MM.1S (cell line): ENCODE data around the gene TMEM187.

Experiments
- DNase-seq: peaks from one replicate; pipeline ENCODE4 v3.0.0-alpha.2; 2015
- H2AFZ ChIP-seq: fragments of 300-600 bp; sonication (generic); 2 replicates; pipeline ENCODE4 v1.6.0; 2016; ENCODE audit warnings: antibody characterized with exemption, low read length
- H3F3A ChIP-seq: fragments of 300-600 bp; sonication (generic); 2 replicates; pipeline ENCODE4 v1.6.1; 2016; ENCODE audit warnings: mild to moderate bottlenecking, antibody characterized with exemption, low read length, moderate library complexity, mixed read lengths; ENCODE audit not compliant: insufficient read depth
- H3K27ac ChIP-seq: fragments of 300-600 bp; sonication (generic); 2 replicates; pipeline ENCODE4 v1.5.1; 2016; ENCODE audit warnings: mild to moderate bottlenecking, low read length
- H3K27me3 ChIP-seq: fragments of 300-600 bp; sonication (generic); replicated peaks from 2 replicates; pipeline ENCODE4 v1.6.0; 2016; ENCODE audit warnings: low read length; ENCODE audit not compliant: insufficient read depth
- H3K36me3 ChIP-seq: fragments of 300-600 bp; sonication (generic); replicated peaks from 2 replicates; pipeline ENCODE4 v1.6.1; 2016; ENCODE audit warnings: mild to moderate bottlenecking, low read length, mixed read lengths; ENCODE audit not compliant: insufficient read depth
- H3K4me1 ChIP-seq: fragments of 300-600 bp; sonication (generic); 2 replicates; pipeline ENCODE4 v1.6.1; 2016; ENCODE audit warnings: low read length, mixed read lengths
- H3K4me2 ChIP-seq: fragments of 300-600 bp; sonication (generic); 2 replicates; pipeline ENCODE4 v1.6.0; 2016; ENCODE audit warnings: low read depth, low read length
- H3K4me3 ChIP-seq: fragments of 300-600 bp; sonication (generic); 2 replicates; pipeline ENCODE4 v1.5.1; 2016; ENCODE audit warnings: low read length, mixed read lengths
- H3K79me2 ChIP-seq: fragments of 300-600 bp; sonication (generic); 2 replicates; pipeline ENCODE4 v1.6.1; 2016; ENCODE audit warnings: mixed run types, low read length, mixed read lengths
- H3K9ac ChIP-seq: fragments of 300-600 bp; sonication (generic); 2 replicates; pipeline ENCODE4 v1.6.1; 2016; ENCODE audit warnings: low read length, mixed read lengths
- H3K9me2 ChIP-seq: fragments of 300-600 bp; sonication (generic); replicated peaks from 2 replicates; pipeline ENCODE4 v1.6.1; 2016; ENCODE audit warnings: mild to moderate bottlenecking, low read length, mixed read lengths; ENCODE audit not compliant: insufficient read depth
- H3K9me3 ChIP-seq: fragments of 300-600 bp; sonication (generic); replicated peaks from 2 replicates; pipeline ENCODE4 v1.6.1; 2016; ENCODE audit warnings: mild to moderate bottlenecking, low read length, mixed read lengths; ENCODE audit not compliant: insufficient read depth
- H4K20me1 ChIP-seq: fragments of 300-600 bp; sonication (generic); 2 replicates; pipeline ENCODE4 v1.6.1; 2016; ENCODE audit warnings: mild to moderate bottlenecking, low read length, moderate library complexity, mixed read lengths; ENCODE audit not compliant: insufficient read depth
- CTCF ChIP-seq: fragments of 300-600 bp; sonication (generic); IDR thresholded peaks from 2 replicates; pipeline ENCODE4 v1.5.1; 2016; ENCODE audit warnings: antibody characterized with exemption, low read length, mixed read lengths
- EZH2 ChIP-seq: fragments of 300-600 bp; sonication (generic); optimal IDR thresholded peaks from 2 replicates; pipeline ENCODE3; 2017; ENCODE audit warnings: low read depth, mild to moderate bottlenecking, antibody characterized with exemption, low read length, mixed read lengths
- EZH2phosphoT487 ChIP-seq: fragments of 300-600 bp; sonication (generic); IDR thresholded peaks from 2 replicates; pipeline ENCODE4 v1.6.1; 2018; ENCODE audit warnings: antibody characterized with exemption, low read length

Gene TMEM187

GRCh38 chrX:154026136-154027021 lies 53.8 kb downstream of the TMEM187 start:
- H4K20me1 ChIP-seq: no peaks in the 10 kb centered on the region
- DNase-seq: no peak
- H3K4me3 ChIP-seq: no peak overlapping the region
- peaks cover 1% of the 10 kb centered on the region; the same call in 1 of the 2 replicates for H3K79me2 ChIP-seq
- H3K27me3 ChIP-seq: no peaks in the 10 kb centered on the region
- no peak overlapping the region for H3K27ac ChIP-seq
- H3K9me2 ChIP-seq: no peaks in the 10 kb centered on the region
- H3K36me3 ChIP-seq: no peaks in the 10 kb centered on the region
- TF ChIP-seq EZH2phosphoT487: no peak
- no peak overlapping the region for H3K9ac ChIP-seq
- no peak overlapping the region for H3K4me2 ChIP-seq
- no peak overlapping the region for H2AFZ ChIP-seq
- no peaks in the 10 kb centered on the region for H3K4me1 ChIP-seq
- no peaks in the 10 kb centered on the region for H3K9me3 ChIP-seq
- H3F3A ChIP-seq: no peaks in the 10 kb centered on the region

- Histone ChIP-seq H3K27me3 (no peaks in the 10 kb centered on the region), H3K27ac (no peak overlapping the region), H3K36me3 (no peaks in the 10 kb centered on the region), H3K9me2 (no peaks in the 10 kb centered on the region), H2AFZ (no peak overlapping the region), H3K4me3 (no peak overlapping the region), H4K20me1 (no peaks in the 10 kb centered on the region), H3K4me2 (no peak overlapping the region), H3K9ac (no peak overlapping the region), H3K9me3 (no peaks in the 10 kb centered on the region), H3K79me2 (no peaks in the 10 kb centered on the region), H3K4me1 (no peaks in the 10 kb centered on the region), H3F3A (no peaks in the 10 kb centered on the region)
- no peak for DNase-seq
- TF ChIP-seq CTCF (no peak), EZH2phosphoT487 (no peak), EZH2 (no peak)
Measured at GRCh38 chrX:154027022-154027402, 54.5 kb downstream of the TMEM187 start.

GRCh38 chrX:154027986-154028385 lies 55.4 kb downstream of the TMEM187 start:
- Histone ChIP-seq H3K4me1 (no peaks in the 10 kb centered on the region), H3K27ac (no peak overlapping the region), H3K9me3 (no peaks in the 10 kb centered on the region), H3K79me2 (0 out of 2 replicates have a peak, but pooled peaks cover 2% of the 10 kb centered on the region), H3F3A (no peaks in the 10 kb centered on the region), H3K4me2 (no peak overlapping the region), H3K9me2 (no peaks in the 10 kb centered on the region), H3K9ac (no peak overlapping the region), H2AFZ (no peak overlapping the region), H4K20me1 (no peaks in the 10 kb centered on the region), H3K27me3 (no peaks in the 10 kb centered on the region), H3K4me3 (no peak overlapping the region), H3K36me3 (no peaks in the 10 kb centered on the region)
- TF ChIP-seq EZH2phosphoT487: no peak
- no peak for TF ChIP-seq CTCF
- TF ChIP-seq EZH2: no peak
- DNase-seq: no peak
